ENCODE results near the gene CCNY.
"Not testable (repeated sequence)": the region's sequence is repeated elsewhere in the genome, so short reads cannot be mapped to it uniquely, and the experiment has no call there.

Gene CCNY

GRCh38 chr10:35315235-35315634 lies 21.1 kb upstream of the CCNY start:
- H3K4me1 ChIP-seq (ENCODE audit: control insufficient read depth, insufficient read depth, low read length); H3K27ac ChIP-seq (ENCODE audit: insufficient read depth, low read depth, low read length, poor library complexity, severe bottlenecking); H3K27me3 ChIP-seq (ENCODE audit: control insufficient read depth, insufficient read depth, low read length, poor library complexity, severe bottlenecking); H3K9me3 ChIP-seq (ENCODE audit: control insufficient read depth, low read length); H3K36me3 ChIP-seq (ENCODE audit: control insufficient read depth, insufficient read depth, low read length); H3K4me3 ChIP-seq (ENCODE audit: insufficient read depth, low read depth, low read length): not testable (repeated sequence)

DNA sequence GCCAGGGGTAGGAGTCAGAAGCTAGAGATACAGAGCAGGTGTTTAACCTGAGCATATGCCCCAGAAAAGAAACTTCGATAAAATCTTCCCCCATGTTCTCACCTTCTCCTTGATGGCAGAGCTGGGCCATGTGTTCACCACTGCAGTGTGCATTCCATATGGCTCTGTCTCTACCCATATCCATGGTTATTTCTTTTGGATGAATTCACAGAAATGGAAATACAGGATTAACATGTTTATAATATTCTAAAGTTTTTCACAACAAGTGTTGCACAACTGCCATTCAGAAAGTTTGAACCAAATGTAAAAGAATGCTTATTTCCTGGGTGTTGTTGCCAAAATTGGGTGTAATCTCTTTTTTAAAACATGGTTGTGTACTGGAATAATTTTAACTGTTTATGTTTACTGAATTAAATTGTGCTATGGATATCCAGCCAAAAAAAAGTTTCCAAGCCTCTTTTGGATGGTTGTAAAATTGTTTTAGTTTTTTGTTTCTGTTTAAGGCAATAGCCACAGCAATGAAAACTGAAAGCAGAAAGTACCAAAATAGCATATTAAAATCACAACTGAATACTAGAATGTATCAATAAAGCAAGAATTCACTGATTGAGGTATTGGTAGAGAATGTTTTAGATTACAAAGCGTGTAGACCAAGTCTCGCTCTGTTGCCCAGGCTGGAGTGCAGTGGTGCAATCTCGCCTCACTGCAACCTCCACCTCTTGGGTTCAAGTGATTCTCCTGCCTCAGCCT lies 19.9 kb upstream of the CCNY start:
- no peaks in the 10 kb centered on the region for H3K27me3 ChIP-seq (ENCODE audit: control insufficient read depth, insufficient read depth, low read length, poor library complexity, severe bottlenecking)
- WGBS, 2 experiments = 95 to 96% methylated on average over 4 of the region's 4 CpGs
- H3K27ac ChIP-seq (ENCODE audit: insufficient read depth, low read depth, low read length, poor library complexity, severe bottlenecking) = no peak overlapping the region
- no peak overlapping the region for H3K4me3 ChIP-seq (ENCODE audit: insufficient read depth, low read depth, low read length)
- H3K4me1 ChIP-seq (ENCODE audit: control insufficient read depth, insufficient read depth, low read length) = no peaks in the 10 kb centered on the region
- H3K36me3 ChIP-seq (ENCODE audit: control insufficient read depth, insufficient read depth, low read length) = no peaks in the 10 kb centered on the region
- H3K9me3 ChIP-seq (ENCODE audit: control insufficient read depth, low read length) = no peaks in the 10 kb centered on the region

DNA sequence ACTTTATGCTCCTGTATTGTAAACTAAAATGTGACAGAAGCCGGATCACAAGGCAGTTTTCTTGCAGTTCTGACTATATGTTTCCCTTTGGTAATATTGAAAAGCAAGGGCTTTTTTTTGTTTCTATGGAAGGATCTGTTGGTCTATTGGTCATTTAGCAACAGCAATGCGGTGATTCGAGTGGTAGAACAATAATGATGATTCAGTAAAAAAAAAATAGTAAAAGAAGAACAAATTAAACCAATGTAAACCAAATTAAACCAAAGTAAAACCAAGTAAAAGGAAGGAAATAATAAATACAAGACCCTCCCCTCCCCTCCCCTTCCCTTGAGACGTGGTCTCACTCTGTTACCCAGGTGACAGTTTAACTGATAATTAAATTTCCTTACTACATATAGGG lies 17.8 kb upstream of the CCNY start:
- Histone ChIP-seq H3K4me1 (ENCODE audit: control insufficient read depth, insufficient read depth, low read length) (no peaks in the 10 kb centered on the region), H3K36me3 (ENCODE audit: control insufficient read depth, insufficient read depth, low read length) (no peaks in the 10 kb centered on the region), H3K9me3 (ENCODE audit: control insufficient read depth, low read length) (no peaks in the 10 kb centered on the region), H3K27ac (ENCODE audit: insufficient read depth, low read depth, low read length, poor library complexity, severe bottlenecking) (no peak overlapping the region), H3K27me3 (ENCODE audit: control insufficient read depth, insufficient read depth, low read length, poor library complexity, severe bottlenecking) (no peaks in the 10 kb centered on the region), H3K4me3 (ENCODE audit: insufficient read depth, low read depth, low read length) (no peak overlapping the region)
- 91 to 100% methylated on average over 1 to 2 of the region's 4 CpGs for WGBS, 2 experiments

DNA sequence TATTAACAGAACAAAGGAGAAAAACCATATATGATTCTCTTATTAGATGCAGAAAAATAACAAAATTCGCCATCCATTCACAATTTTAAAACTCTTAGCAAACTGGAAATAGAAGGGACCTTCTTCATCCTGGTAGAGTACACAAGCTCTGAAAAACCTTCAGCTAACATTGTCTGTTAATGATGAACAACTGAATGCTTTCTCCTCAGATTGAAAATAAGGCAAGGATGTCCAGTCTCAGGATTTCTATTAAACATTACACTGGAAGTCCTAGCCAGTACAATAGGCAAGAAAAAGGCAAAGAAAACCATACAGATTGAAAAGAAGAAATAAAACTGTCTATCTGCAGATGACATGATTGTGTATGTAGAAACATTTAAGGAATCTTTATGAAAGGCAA lies 16.0 kb upstream of the CCNY start:
- H3K4me3 ChIP-seq (ENCODE audit: insufficient read depth, low read depth, low read length) = no peak overlapping the region
- no peaks in the 10 kb centered on the region for H3K9me3 ChIP-seq (ENCODE audit: control insufficient read depth, low read length)
- H3K4me1 ChIP-seq (ENCODE audit: control insufficient read depth, insufficient read depth, low read length) = no peaks in the 10 kb centered on the region
- no peaks in the 10 kb centered on the region for H3K27me3 ChIP-seq (ENCODE audit: control insufficient read depth, insufficient read depth, low read length, poor library complexity, severe bottlenecking)
- WGBS, 2 experiments = 96 to 100% methylated on average over 1 of the region's 1 CpG
- H3K36me3 ChIP-seq (ENCODE audit: control insufficient read depth, insufficient read depth, low read length) = no peaks in the 10 kb centered on the region
- H3K27ac ChIP-seq (ENCODE audit: insufficient read depth, low read depth, low read length, poor library complexity, severe bottlenecking) = no peak overlapping the region

GRCh38 chr10:35322636-35323035 lies 13.7 kb upstream of the CCNY start:
- no peaks in the 10 kb centered on the region for H3K36me3 ChIP-seq (ENCODE audit: control insufficient read depth, insufficient read depth, low read length)
- H3K27me3 ChIP-seq (ENCODE audit: control insufficient read depth, insufficient read depth, low read length, poor library complexity, severe bottlenecking) = no peaks in the 10 kb centered on the region
- no peaks in the 10 kb centered on the region for H3K9me3 ChIP-seq (ENCODE audit: control insufficient read depth, low read length)
- 96 to 98% methylated on average over 5 of the region's 5 CpGs for WGBS, 2 experiments
- no peaks in the 10 kb centered on the region for H3K4me1 ChIP-seq (ENCODE audit: control insufficient read depth, insufficient read depth, low read length)
- H3K4me3 ChIP-seq (ENCODE audit: insufficient read depth, low read depth, low read length) = no peak overlapping the region
- no peak overlapping the region for H3K27ac ChIP-seq (ENCODE audit: insufficient read depth, low read depth, low read length, poor library complexity, severe bottlenecking)

DNA sequence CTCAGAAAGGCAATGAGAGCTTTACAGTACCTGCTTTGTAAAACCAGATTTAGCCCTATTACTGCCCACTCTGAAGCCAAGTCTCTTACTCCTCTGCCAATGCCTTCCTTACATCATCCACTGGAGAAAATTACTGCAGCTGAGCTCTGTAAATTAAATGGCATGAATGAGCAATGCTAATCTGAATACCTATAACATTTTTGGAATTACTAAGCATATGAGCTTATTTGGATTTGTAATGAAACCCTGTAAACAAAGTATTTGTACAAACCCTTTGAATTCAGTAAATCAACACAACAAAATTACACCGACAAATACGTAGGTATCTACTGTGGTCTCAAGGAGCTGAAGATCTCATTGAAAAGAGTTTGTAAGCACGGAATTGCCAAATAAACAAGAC lies 12.1 kb upstream of the CCNY start:
- Histone ChIP-seq H3K27ac (ENCODE audit: insufficient read depth, low read depth, low read length, poor library complexity, severe bottlenecking) (no peak overlapping the region), H3K4me3 (ENCODE audit: insufficient read depth, low read depth, low read length) (no peak overlapping the region), H3K36me3 (ENCODE audit: control insufficient read depth, insufficient read depth, low read length) (no peaks in the 10 kb centered on the region), H3K4me1 (ENCODE audit: control insufficient read depth, insufficient read depth, low read length) (no peaks in the 10 kb centered on the region), H3K27me3 (ENCODE audit: control insufficient read depth, insufficient read depth, low read length, poor library complexity, severe bottlenecking) (no peaks in the 10 kb centered on the region), H3K9me3 (ENCODE audit: control insufficient read depth, low read length) (no peaks in the 10 kb centered on the region)
- 98 to 100% methylated on average over 3 of the region's 3 CpGs for WGBS, 2 experiments

DNA sequence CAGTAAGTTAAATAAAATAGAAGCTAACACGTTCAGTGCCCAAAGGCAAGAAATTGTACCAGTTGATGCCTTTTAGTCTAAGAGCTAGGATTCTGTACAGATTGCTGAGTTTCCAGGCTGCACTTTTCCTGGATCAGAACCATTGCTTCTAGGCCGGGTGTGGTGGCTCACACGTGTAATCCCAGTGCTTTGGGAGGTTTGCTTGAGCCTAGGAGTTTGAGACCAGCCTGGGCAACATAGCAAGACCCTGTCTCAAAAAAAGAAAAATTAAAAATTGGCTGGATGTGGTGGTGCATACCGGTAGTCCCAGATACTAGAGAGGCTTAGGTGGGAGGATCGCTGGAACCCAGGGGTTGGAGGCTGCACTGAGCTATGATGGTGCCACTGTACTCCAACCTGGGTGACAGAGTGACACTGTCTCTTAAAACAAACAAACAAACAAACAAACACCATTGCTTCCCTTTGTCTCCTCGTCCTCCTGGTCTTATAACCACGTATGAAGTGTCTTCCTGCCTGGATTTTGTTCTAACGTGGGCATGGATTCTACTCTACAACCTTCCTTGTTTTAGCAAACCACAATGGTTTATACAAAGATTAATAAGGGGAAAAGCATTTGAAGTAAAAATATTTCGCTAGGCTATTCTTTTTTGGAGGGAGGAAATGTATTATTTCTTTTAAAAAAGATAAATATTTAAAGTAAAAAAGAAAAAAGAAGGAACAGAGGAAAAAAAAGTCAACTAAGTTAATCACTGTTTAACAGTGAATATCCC lies 9.7 kb upstream of the CCNY start:
- no peak overlapping the region for H3K27ac ChIP-seq (ENCODE audit: insufficient read depth, low read depth, low read length, poor library complexity, severe bottlenecking)
- WGBS, 2 experiments = 92 to 95% methylated on average over 8 to 9 of the region's 9 CpGs
- H3K27me3 ChIP-seq (ENCODE audit: control insufficient read depth, insufficient read depth, low read length, poor library complexity, severe bottlenecking) = no peaks in the 10 kb centered on the region
- no peaks in the 10 kb centered on the region for H3K4me1 ChIP-seq (ENCODE audit: control insufficient read depth, insufficient read depth, low read length)
- no peaks in the 10 kb centered on the region for H3K9me3 ChIP-seq (ENCODE audit: control insufficient read depth, low read length)
- H3K4me3 ChIP-seq (ENCODE audit: insufficient read depth, low read depth, low read length) = no peak overlapping the region
- H3K36me3 ChIP-seq (ENCODE audit: control insufficient read depth, insufficient read depth, low read length) = no peaks in the 10 kb centered on the region

DNA sequence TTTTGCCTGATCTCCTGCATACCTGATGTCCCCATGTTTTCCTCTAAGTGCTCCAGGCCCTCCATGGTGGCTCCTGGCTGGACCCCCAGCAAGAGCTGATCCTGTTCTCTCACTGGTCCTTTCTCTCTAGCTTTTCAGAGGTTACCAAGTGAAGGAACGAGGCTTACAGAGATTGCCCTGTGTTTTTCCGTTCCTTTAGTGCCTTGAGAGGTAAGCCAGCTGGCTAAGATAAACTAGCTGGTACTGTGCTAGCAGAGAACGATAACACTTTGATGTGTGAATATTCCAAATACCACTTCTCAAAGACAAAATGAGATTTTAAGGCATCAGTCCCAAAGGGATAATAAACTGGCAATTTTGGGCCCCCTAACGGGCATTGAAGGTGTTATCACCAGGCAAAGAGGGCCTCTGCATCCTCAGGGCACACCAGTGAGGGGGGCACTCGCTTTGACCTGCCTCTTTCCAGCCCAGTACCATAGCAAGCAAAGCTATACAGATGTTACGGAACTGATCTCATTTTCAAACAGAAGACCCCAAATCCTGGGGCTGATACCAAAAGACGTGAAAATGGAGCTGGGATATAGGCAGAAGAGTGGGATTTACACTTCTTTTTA lies 8.4 kb upstream of the CCNY start:
- Histone ChIP-seq H3K36me3 (ENCODE audit: control insufficient read depth, insufficient read depth, low read length) (no peaks in the 10 kb centered on the region), H3K4me1 (ENCODE audit: control insufficient read depth, insufficient read depth, low read length) (no peaks in the 10 kb centered on the region), H3K4me3 (ENCODE audit: insufficient read depth, low read depth, low read length) (no peak overlapping the region), H3K9me3 (ENCODE audit: control insufficient read depth, low read length) (no peaks in the 10 kb centered on the region), H3K27me3 (ENCODE audit: control insufficient read depth, insufficient read depth, low read length, poor library complexity, severe bottlenecking) (no peaks in the 10 kb centered on the region), H3K27ac (ENCODE audit: insufficient read depth, low read depth, low read length, poor library complexity, severe bottlenecking) (no peak overlapping the region)
- WGBS, 2 experiments = 88 to 91% methylated on average over 7 of the region's 7 CpGs

DNA sequence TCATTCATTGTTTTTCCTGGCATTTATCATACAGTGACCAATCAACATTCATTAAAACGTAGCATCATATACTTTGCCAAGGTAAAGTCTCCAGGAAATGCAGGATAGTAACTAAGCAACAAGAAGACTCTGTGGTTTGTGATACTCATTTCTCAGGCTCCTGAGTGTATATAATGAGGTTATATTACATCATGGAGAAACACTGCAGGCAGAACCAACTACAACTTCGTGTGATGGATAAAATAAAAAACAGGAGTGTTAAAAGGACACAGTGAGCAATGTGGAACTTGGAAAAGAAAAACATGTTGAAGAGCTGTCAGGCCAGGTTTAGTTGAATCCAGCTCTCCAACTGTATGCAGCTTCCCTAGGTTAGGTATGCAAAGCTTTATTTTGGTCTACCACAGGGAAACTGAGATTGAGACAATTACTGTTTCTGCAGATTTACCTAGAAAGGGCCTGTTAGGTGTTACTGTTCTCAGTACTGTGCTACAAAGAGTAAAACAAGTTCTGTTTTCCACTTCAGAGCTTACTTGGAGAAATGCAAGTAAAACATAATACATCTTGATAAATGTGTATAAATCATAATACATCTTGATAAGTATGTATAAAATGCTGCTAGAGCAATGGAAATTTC lies 7.8 kb upstream of the CCNY start:
- no peaks in the 10 kb centered on the region for H3K27me3 ChIP-seq (ENCODE audit: control insufficient read depth, insufficient read depth, low read length, poor library complexity, severe bottlenecking)
- no peaks in the 10 kb centered on the region for H3K9me3 ChIP-seq (ENCODE audit: control insufficient read depth, low read length)
- no peak overlapping the region for H3K4me3 ChIP-seq (ENCODE audit: insufficient read depth, low read depth, low read length)
- no peaks in the 10 kb centered on the region for H3K36me3 ChIP-seq (ENCODE audit: control insufficient read depth, insufficient read depth, low read length)
- WGBS, 2 experiments = 94 to 97% methylated on average over 2 of the region's 2 CpGs
- no peaks in the 10 kb centered on the region for H3K4me1 ChIP-seq (ENCODE audit: control insufficient read depth, insufficient read depth, low read length)
- H3K27ac ChIP-seq (ENCODE audit: insufficient read depth, low read depth, low read length, poor library complexity, severe bottlenecking) = no peak overlapping the region

- Histone ChIP-seq H3K36me3 (ENCODE audit: control insufficient read depth, insufficient read depth, low read length) (no peaks in the 10 kb centered on the region), H3K4me1 (ENCODE audit: control insufficient read depth, insufficient read depth, low read length) (no peaks in the 10 kb centered on the region), H3K27me3 (ENCODE audit: control insufficient read depth, insufficient read depth, low read length, poor library complexity, severe bottlenecking) (no peaks in the 10 kb centered on the region), H3K9me3 (ENCODE audit: control insufficient read depth, low read length) (no peaks in the 10 kb centered on the region), H3K4me3 (ENCODE audit: insufficient read depth, low read depth, low read length) (no peak overlapping the region), H3K27ac (ENCODE audit: insufficient read depth, low read depth, low read length, poor library complexity, severe bottlenecking) (no peak overlapping the region)
- 39 to 44% methylated on average over 4 of the region's 4 CpGs for WGBS, 2 experiments
These were observed 6.8 kb upstream of the CCNY start for GRCh38 chr10:35329520-35329919.
